ENCODE results near the gene MAG. TPM values are rescaled to one million over a fixed set of nuclear protein-coding genes. Genes with fewer than 3 reads are reported as not detected.

The MAG gene
- total and polyA plus RNA-seq, 2 of the 13 experiments (the other 11 are each of a cell fraction or from before 2014, with no cell fraction given): 0.20 to 1.3 TPM

- TF ChIP-seq BHLHE40 (IDR thresholded peaks at IDR 0.05; ENCODE audit: low read length): no peak
- peak; percentile 49; the same call in 1 of the 2 replicates for TF ChIP-seq ZFX (CRISPR knock-in tag; IDR thresholded peaks at IDR 0.05; ENCODE audit: low read depth)
- peak; percentile 97 for TF ChIP-seq RARA (CRISPR knock-in tag; IDR thresholded peaks at IDR 0.05)
- TF ChIP-seq SRY (CRISPR knock-in tag; IDR thresholded peaks at IDR 0.05): 0 out of 2 replicates have a peak, but pooled peaks have one; percentile 53
Measured at GRCh38 chr19:35309481-35310279, 17.7 kb downstream of the MAG start (continued).

- Histone ChIP-seq H3K27ac (ENCODE audit: extremely low read length, insufficient read depth, low read length) (no peak overlapping the region), H3K9ac (ENCODE audit: insufficient read depth, low read depth, low read length) (no peak overlapping the region), H3K4me3 (replicated peaks in 1 of 3; ENCODE audit: insufficient read depth in 1 of 3, low read depth in 2 of 3, low read length in 3 of 3) (no peak overlapping the region), H4K20me1 (ENCODE audit: insufficient read depth, low read length) (no peaks in the 10 kb centered on the region), H3K27me3 (ENCODE audit: control insufficient read depth in 1 of 2, insufficient read depth in 2 of 2, low read length in 2 of 2) (no peaks in the 10 kb centered on the region), H2AFZ (ENCODE audit: low read length) (no peak overlapping the region), H3K79me2 (ENCODE audit: insufficient read depth, low read length) (no peaks in the 10 kb centered on the region), H3K4me2 (ENCODE audit: low read depth, low read length) (no peak overlapping the region), H3K9me3 (ENCODE audit: low read length) (no peaks in the 10 kb centered on the region), H3K36me3 (replicated peaks in 1 of 2; ENCODE audit: control insufficient read depth in 1 of 2, insufficient read depth in 2 of 2, low read length in 2 of 2) (no peaks in the 10 kb centered on the region), H3K4me1 (ENCODE audit: insufficient read depth, low read length) (peaks cover 99% of the 10 kb centered on the region)
- no peak for FAIRE-seq
- WGBS (ENCODE audit: low lambda C conversion rate): 94% methylated on average over 8 of the region's 12 CpGs
- in situ Hi-C loops (cut with HindIII; ENCODE audit: extremely low pct_ligation_motif_present, low pct_unique_long_range_greater_than_20kb) (no loop called here), intact Hi-C loops (cut with micrococcal nuclease; ENCODE audit: unreplicated experiment) (no loop called here)
- no peak for ATAC-seq
- ChIA-PET POLR2A (interaction anchor here (1.1 kb wide), 1 partner anchor 30 kb away, joined by 3 read pairs; no protein-coding TSS in a partner anchor), CTCF (ENCODE audit: low intra/inter-chr PET ratio, low total read pairs) (no interaction called here)
- no TSS peak for BruUV-seq (replicated peaks)
- no peak for TF ChIP-seq ZNF337 (CRISPR knock-in tag; IDR thresholded peaks at IDR 0.05; ENCODE audit: borderline replicate concordance, low read depth)
- no peak for TF ChIP-seq ZNF280D (CRISPR knock-in tag; IDR thresholded peaks at IDR 0.05)
- no peak for TF ChIP-seq HNRNPL (IDR thresholded peaks at IDR 0.05; ENCODE audit: low read depth, low read length)
- no peak for TF ChIP-seq ZNF207 (IDR thresholded peaks at IDR 0.05; ENCODE audit: borderline replicate concordance)
- TF ChIP-seq ZNF737 (CRISPR knock-in tag; IDR thresholded peaks at IDR 0.05; ENCODE audit: borderline replicate concordance): no peak
- TF ChIP-seq ZNF781 (CRISPR knock-in tag; IDR thresholded peaks at IDR 0.05; ENCODE audit: borderline replicate concordance, not compliant biosample characterization): no peak
- no peak for TF ChIP-seq MIER2 (CRISPR knock-in tag; IDR thresholded peaks at IDR 0.05)
- DNase-seq (ENCODE audit: low spot score): no peak
Measured at GRCh38 chr19:35310331-35310730, 18.4 kb downstream of the MAG start.
